Measurements from ENCODE around the gene MAD1L1. TPM values are rescaled to one million over a fixed set of nuclear protein-coding genes. Genes with fewer than 3 reads are reported as not detected.

The MAD1L1 gene
- total RNA-seq, 4 donors from 2014 or later, result 21.0 to 49.7 (median 29.8) TPM

GRCh38 chr7:1888425-1888824 lies 344.3 kb downstream of the MAD1L1 start:
- no peak for TF ChIP-seq CTCF (IDR thresholded peaks at IDR 0.05; ENCODE audit: low read depth)

GRCh38 chr7:1887251-1887650 lies 345.5 kb downstream of the MAD1L1 start:
- TF ChIP-seq CTCF (IDR thresholded peaks at IDR 0.05; ENCODE audit: low read depth), result no peak

GRCh38 chr7:1886361-1887064 lies 346.2 kb downstream of the MAD1L1 start:
- TF ChIP-seq CTCF (IDR thresholded peaks at IDR 0.05; ENCODE audit: low read depth), result no peak

- no peak for TF ChIP-seq CTCF (IDR thresholded peaks at IDR 0.05; ENCODE audit: low read depth)
These were observed 347.1 kb downstream of the MAD1L1 start for GRCh38 chr7:1885465-1886226.

- TF ChIP-seq CTCF (IDR thresholded peaks at IDR 0.05; ENCODE audit: low read depth), result no peak
These were observed 348.0 kb downstream of the MAD1L1 start for GRCh38 chr7:1884583-1885350.

GRCh38 chr7:1883834-1884582 lies 348.7 kb downstream of the MAD1L1 start:
- no peak for TF ChIP-seq CTCF (IDR thresholded peaks at IDR 0.05; ENCODE audit: low read depth)
